ENCODE results near the gene MYRIP. TPM values are rescaled to one million over a fixed set of nuclear protein-coding genes. Genes with fewer than 3 reads are reported as not detected.

Gene MYRIP
- polyA plus RNA-seq, 1 experiment, result 0.06 TPM

DNA sequence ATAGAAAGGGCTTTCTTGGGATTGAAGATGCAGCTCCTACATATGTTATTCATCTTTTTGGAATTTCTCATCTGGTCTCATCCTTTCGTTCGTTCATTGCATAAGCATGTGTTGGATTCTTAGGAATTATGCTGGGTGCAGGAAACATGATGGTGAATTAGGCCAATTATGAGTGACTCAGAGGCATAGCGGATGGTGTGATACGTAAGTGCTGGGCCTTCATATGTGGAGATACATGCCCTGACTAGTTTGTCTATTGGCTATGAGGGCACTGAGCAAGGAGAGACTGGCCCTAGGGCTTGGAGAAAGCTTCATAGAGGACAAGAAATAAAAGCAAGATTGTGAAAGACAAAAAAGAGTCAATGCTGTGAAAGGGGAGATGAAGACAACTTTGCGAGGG lies 235.1 kb downstream of the MYRIP start:
- H3K36me3 ChIP-seq (ENCODE audit: control insufficient read depth, insufficient read depth, low read length), result no peaks in the 10 kb centered on the region
- ChIA-PET CTCF (interaction anchor here (1.0 to 2.6 kb wide), 5 partner anchors 10 to 407 kb away, joined by 3 to 9 read pairs (median 4); no protein-coding TSS in a partner anchor), POLR2A (interaction anchor here (0.7 kb wide), 1 partner anchor 11 kb away, joined by 3 read pairs; no protein-coding TSS in a partner anchor)
- no peaks in the 10 kb centered on the region for H3K27me3 ChIP-seq (ENCODE audit: control insufficient read depth, insufficient read depth, low read length)
- TF ChIP-seq CTCF (IDR thresholded peaks at IDR 0.05; ENCODE audit: insufficient read depth, low read depth, low read length), result no peak
- peak; percentile 92 for DNase-seq (ENCODE audit: low read depth)
- H3K4me3 ChIP-seq (ENCODE audit: low read depth, low read length), result no peak overlapping the region

DNA sequence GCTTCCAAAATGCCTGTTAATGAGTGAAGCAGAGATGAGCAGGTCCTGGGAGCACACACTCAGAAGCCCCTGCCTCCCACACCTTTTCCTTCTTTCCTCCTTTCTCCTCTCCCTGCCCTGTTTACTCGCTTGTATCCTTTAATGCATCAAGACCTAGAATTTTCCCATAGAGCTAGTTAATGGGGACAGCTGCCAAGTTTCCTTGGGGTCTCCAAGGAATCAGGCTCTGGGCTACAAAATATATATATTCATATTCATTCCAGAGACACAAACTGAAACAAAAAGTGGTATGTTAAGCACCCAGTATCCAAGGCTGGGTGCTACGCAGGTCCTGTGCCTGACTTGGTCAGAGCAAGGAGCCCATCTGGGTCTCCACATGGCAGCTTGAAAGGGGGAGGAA lies 235.6 kb downstream of the MYRIP start:
- TF ChIP-seq CTCF (IDR thresholded peaks at IDR 0.05; ENCODE audit: insufficient read depth, low read depth, low read length), result no peak
- Histone ChIP-seq H3K36me3 (ENCODE audit: control insufficient read depth, insufficient read depth, low read length) (no peaks in the 10 kb centered on the region), H3K4me3 (ENCODE audit: low read depth, low read length) (no peak overlapping the region), H3K27me3 (ENCODE audit: control insufficient read depth, insufficient read depth, low read length) (no peaks in the 10 kb centered on the region)
- CTCF ChIA-PET, result interaction anchor here (1.3 to 2.6 kb wide), 3 partner anchors 10 to 134 kb away, joined by 3 to 9 read pairs (median 8); no protein-coding TSS in a partner anchor
- no peak for DNase-seq (ENCODE audit: low read depth)
- POLR2A ChIA-PET, result no interaction called here

DNA sequence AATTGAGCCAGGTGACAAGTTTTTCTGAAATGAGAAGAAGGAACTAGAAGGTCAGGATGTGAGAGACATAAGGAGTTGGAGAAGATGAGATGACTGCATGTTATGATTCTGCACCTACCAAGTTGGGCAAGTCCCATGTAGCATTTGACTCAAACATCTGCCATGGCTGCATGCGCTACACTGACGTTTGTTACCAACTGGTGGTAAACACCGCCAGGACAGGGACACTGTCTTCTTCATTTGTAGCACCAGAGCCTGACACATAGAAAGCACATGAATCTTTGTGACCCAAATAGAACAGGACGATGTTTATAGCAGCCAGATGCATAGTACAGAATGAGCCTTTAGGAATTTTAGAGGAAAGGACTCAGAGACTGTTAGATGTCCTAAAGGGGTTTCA lies 236.7 kb downstream of the MYRIP start:
- Histone ChIP-seq H3K36me3 (ENCODE audit: control insufficient read depth, insufficient read depth, low read length) (no peaks in the 10 kb centered on the region), H3K4me3 (ENCODE audit: low read depth, low read length) (no peak overlapping the region), H3K27me3 (ENCODE audit: control insufficient read depth, insufficient read depth, low read length) (no peaks in the 10 kb centered on the region)
- no peak for TF ChIP-seq CTCF (IDR thresholded peaks at IDR 0.05; ENCODE audit: insufficient read depth, low read depth, low read length)
- no peak for DNase-seq (ENCODE audit: low read depth)
- POLR2A ChIA-PET, result no interaction called here
- CTCF ChIA-PET, result no interaction called here

GRCh38 chr3:40047406-40047805 lies 238.0 kb downstream of the MYRIP start:
- ChIA-PET CTCF (interaction anchor here (0.7 kb wide), 1 partner anchor 11 kb away, joined by 3 read pairs; no protein-coding TSS in a partner anchor), POLR2A (no interaction called here)
- Histone ChIP-seq H3K27me3 (ENCODE audit: control insufficient read depth, insufficient read depth, low read length) (no peaks in the 10 kb centered on the region), H3K4me3 (ENCODE audit: low read depth, low read length) (no peak overlapping the region), H3K36me3 (ENCODE audit: control insufficient read depth, insufficient read depth, low read length) (no peaks in the 10 kb centered on the region)
- TF ChIP-seq CTCF (IDR thresholded peaks at IDR 0.05; ENCODE audit: insufficient read depth, low read depth, low read length), result no peak
- no peak for DNase-seq (ENCODE audit: low read depth)

DNA sequence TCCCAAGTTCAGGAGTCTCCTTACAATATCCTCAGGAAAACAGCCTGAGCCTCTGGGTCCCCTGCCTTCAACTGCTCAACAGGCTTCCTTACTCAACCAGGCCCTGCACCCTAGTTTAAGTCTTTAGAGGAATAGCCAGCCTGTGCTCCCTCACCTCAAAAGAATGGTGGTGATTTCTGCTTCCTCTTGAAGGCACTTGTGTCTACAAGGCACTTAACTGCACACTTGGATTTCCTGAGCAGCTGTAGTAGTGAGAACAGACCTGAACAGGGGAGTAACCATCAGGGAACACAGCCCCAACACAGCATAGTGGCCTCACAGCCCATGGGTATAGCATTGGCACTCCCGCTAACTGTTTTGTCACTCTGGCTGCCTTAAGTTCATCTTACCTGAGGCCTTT lies 244.3 kb downstream of the MYRIP start:
- ChIA-PET CTCF (no interaction called here), POLR2A (no interaction called here)
- Histone ChIP-seq H3K4me3 (ENCODE audit: low read depth, low read length) (no peak overlapping the region), H3K36me3 (ENCODE audit: control insufficient read depth, insufficient read depth, low read length) (no peaks in the 10 kb centered on the region), H3K27me3 (ENCODE audit: control insufficient read depth, insufficient read depth, low read length) (no peaks in the 10 kb centered on the region)
- DNase-seq (ENCODE audit: low read depth), result no peak
- no peak for TF ChIP-seq CTCF (IDR thresholded peaks at IDR 0.05; ENCODE audit: insufficient read depth, low read depth, low read length)

Measured in BJ (cell line).